CD14-positive monocyte (primary cell): ENCODE results near the gene PACSIN2. TPM values are rescaled to one million over a fixed set of nuclear protein-coding genes. Genes with fewer than 3 reads are reported as not detected.

Experiments used
- DNase-seq, 3 donors: peaks; one replicate each; pipeline ENCODE4 v3.0.0-alpha.2; 2011 to 2022
- H2AFZ ChIP-seq: 2 replicates; pipeline ENCODE4 v1.6.0; 2012; ENCODE audit warnings: mild to moderate bottlenecking, low read depth, low read length, inconsistent platforms; ENCODE audit not compliant: insufficient read depth, poor library complexity, severe bottlenecking
- H3K27ac ChIP-seq, 2 donors: 1 replicate in 1 of 2; 2 replicates in 1 of 2; pipeline ENCODE4 v1.5.1; 2012 to 2013; ENCODE audit warnings: low read length in 2 of 2, control low read depth in 1 of 2, inconsistent platforms in 1 of 2, low read depth in 1 of 2, mild to moderate bottlenecking in 1 of 2
- H3K27me3 ChIP-seq, 2 donors: one replicate each; pipeline versions ENCODE4 v1.6.0 to v1.6.1; 2011 to 2013; ENCODE audit warnings: low read length in 2 of 2; ENCODE audit not compliant: control insufficient read depth in 2 of 2, insufficient read depth in 2 of 2
- H3K36me3 ChIP-seq, 2 donors: replicated peaks in 1 of 2; 1 replicate in 1 of 2; 2 replicates in 1 of 2; pipeline versions ENCODE4 v1.5.1 to v1.6.1; 2012 to 2013; ENCODE audit warnings: low read length in 2 of 2, control low read depth in 1 of 2, inconsistent platforms in 1 of 2, mild to moderate bottlenecking in 1 of 2; ENCODE audit not compliant: insufficient read depth in 2 of 2, control insufficient read depth in 1 of 2
- H3K4me1 ChIP-seq, 2 donors: 1 replicate in 1 of 2; 2 replicates in 1 of 2; pipeline versions ENCODE4 v1.5.1 to v1.6.1; 2012 to 2013; ENCODE audit warnings: low read length in 2 of 2, control low read depth in 1 of 2, inconsistent platforms in 1 of 2, mild to moderate bottlenecking in 1 of 2, moderate library complexity in 1 of 2; ENCODE audit not compliant: insufficient read depth in 2 of 2, control insufficient read depth in 1 of 2
- H3K4me2 ChIP-seq: replicated peaks from 2 replicates; pipeline ENCODE3; 2012; ENCODE audit warnings: low read length, moderate library complexity, mild to moderate bottlenecking; ENCODE audit not compliant: poor library complexity, severe bottlenecking; ENCODE audit errors: extremely low read depth
- H3K4me3 ChIP-seq, 3 experiments: fragments of 200-600 bp in 1 of 3; sonication (generic) in 1 of 3; replicated peaks in 1 of 3; 1 replicate in 2 of 3; 2 replicates in 1 of 3; pipeline ENCODE4 v1.5.1; 2011 to 2013; ENCODE audit warnings: low read length in 3 of 3, mild to moderate bottlenecking in 3 of 3, control low read depth in 2 of 3, low read depth in 2 of 3, inconsistent platforms in 1 of 3, moderate library complexity in 1 of 3
- H3K79me2 ChIP-seq: 2 replicates; pipeline ENCODE4 v1.6.0; 2012; ENCODE audit warnings: mild to moderate bottlenecking, control low read depth, inconsistent platforms, low read length, moderate library complexity; ENCODE audit not compliant: insufficient read depth
- H3K9ac ChIP-seq: 2 replicates; pipeline ENCODE4 v1.6.0; 2017; ENCODE audit warnings: low read length, mild to moderate bottlenecking; ENCODE audit not compliant: insufficient read depth, poor library complexity, severe bottlenecking
- H3K9me3 ChIP-seq, 2 donors: replicated peaks in 1 of 2; 1 replicate in 1 of 2; 2 replicates in 1 of 2; pipeline versions ENCODE4 v1.5.1 to v1.6.1; 2012 to 2013; ENCODE audit warnings: low read length in 2 of 2, control low read depth in 1 of 2; ENCODE audit not compliant: control insufficient read depth in 1 of 2, insufficient read depth in 1 of 2
- H4K20me1 ChIP-seq: 2 replicates; pipeline ENCODE4 v1.6.0; 2012; ENCODE audit warnings: mild to moderate bottlenecking, low read length, control low read depth, moderate library complexity; ENCODE audit not compliant: insufficient read depth
- H3K27ac Mint-ChIP-seq, 7 donors: one replicate each; pipeline ENCODE4 v1.8.0; 2020; ENCODE audit warnings: mild to moderate bottlenecking in 7 of 7, mixed read lengths in 7 of 7, moderate library complexity in 6 of 7, inconsistent platforms in 2 of 7
- H3K27me3 Mint-ChIP-seq, 3 donors: one replicate each; pipeline ENCODE4 v1.8.0; 2021 to 2022; ENCODE audit warnings: low read depth in 3 of 3, mild to moderate bottlenecking in 3 of 3, mixed read lengths in 3 of 3, moderate library complexity in 3 of 3, inconsistent platforms in 1 of 3
- H3K36me3 Mint-ChIP-seq, 2 donors: one replicate each; pipeline ENCODE4 v1.8.0; 2020; ENCODE audit warnings: mixed read lengths in 2 of 2, inconsistent platforms in 1 of 2, mild to moderate bottlenecking in 1 of 2
- H3K4me1 Mint-ChIP-seq: one replicate; pipeline ENCODE4 v1.8.0; 2020; ENCODE audit warnings: mild to moderate bottlenecking, mixed read lengths
- H3K4me3 Mint-ChIP-seq, 2 donors: one replicate each; pipeline ENCODE4 v1.8.0; 2020; ENCODE audit warnings: mild to moderate bottlenecking in 2 of 2, mixed read lengths in 2 of 2, moderate library complexity in 1 of 2
- H3K9me3 Mint-ChIP-seq, 7 donors: one replicate each; pipeline ENCODE4 v1.8.0; 2020 to 2022; ENCODE audit warnings: mixed read lengths in 7 of 7, mild to moderate bottlenecking in 6 of 7, moderate library complexity in 6 of 7, inconsistent platforms in 2 of 7
- CTCF ChIP-seq: fragments of 200-600 bp; IDR thresholded peaks from one replicate; pipeline ENCODE4 v1.8.0; 2022; ENCODE audit warnings: antibody characterized with exemption, mild to moderate bottlenecking
- WGBS: methylation state at CpG from one replicate; pipeline ENCODE4 v1.1.5; 2013; ENCODE audit warnings: missing lambda C conversion rate; ENCODE audit not compliant: insufficient coverage; 5-methylcytosine and 5-hydroxymethylcytosine counted together
- intact Hi-C, 2 donors: fragments of 100-400 bp; cut with micrococcal nuclease; formaldehyde crosslinking; loops; one replicate each; pipeline versions ENCODE4 v1.15.0 to v1.15.1; 2023
- polyA plus RNA-seq, 3 donors: library from polyadenylated mRNA; depleted of rRNA in 1 of 3; unstranded in 2 of 3; stranded (reverse) in 1 of 3; fragments of 300-500 nt in 2 of 3; fragments of >200 nt in 1 of 3; fragmentation: Illumina TruSeq in 2 of 3; gene quantifications; 1 replicate in 2 of 3; 2 replicates in 1 of 3; pipeline ENCODE4 v1.2.3, GENCODE V29; 2012 to 2021

PACSIN2 gene
- polyA plus RNA-seq, 3 donors: 31.2 to 45.7 (median 40.2) TPM

GRCh38 chr22:42856865-42857704 is 157.9 kb downstream of the PACSIN2 start, which contains the start of gene ARFGAP3:
Gene ARFGAP3 (minus strand): TSS chr22:42857273. CDS start chr22:42857182, 91 bp downstream.
- Histone ChIP-seq H4K20me1 (peaks cover 26% of the 10 kb centered on the region), H3K4me1 (peaks cover 21 to 28% of the 10 kb centered on the region in 2 donors), H2AFZ (peak within 1 kb of the TSS; percentile 67), H3K36me3 (peaks cover 0 to 6% of the 10 kb centered on the region in 2 donors), H3K4me3 (peak within 1 kb of the TSS; percentile 73 to 91 (median 90)), H3K9ac (peak within 1 kb of the TSS; percentile 93), H3K4me2 (peak within 1 kb of the TSS; percentile 93), H3K27ac (peak within 1 kb of the TSS; percentile 92 to 95), H3K27me3 (no peaks in the 10 kb centered on the region), H3K79me2 (peaks cover 44% of the 10 kb centered on the region), H3K9me3 (no peaks in the 10 kb centered on the region)
- intact Hi-C loops: loop anchor here in 1 of 2 donors (5.0 kb wide), 1 partner anchor 160 kb away; the partner anchor contains the start of gene PACSIN2
- peak; percentile 92 to 95 (median 94) for DNase-seq
- Mint-ChIP-seq H3K27ac (peak within 1 kb of the TSS; percentile 96 to 99 (median 97)), H3K9me3 (peaks cover 0 to 8% (median 0%) of the 10 kb centered on the region in 7 donors), H3K4me1 (peaks cover 27% of the 10 kb centered on the region), H3K36me3 (peaks cover 2 to 25% of the 10 kb centered on the region in 2 donors), H3K4me3 (peak within 1 kb of the TSS; percentile 92 to 95), H3K27me3 (peaks cover 0 to 2% (median 2%) of the 10 kb centered on the region in 3 donors)
- WGBS: 7% methylated on average over 109 of the region's 111 CpGs
- no peak for TF ChIP-seq CTCF

DNA sequence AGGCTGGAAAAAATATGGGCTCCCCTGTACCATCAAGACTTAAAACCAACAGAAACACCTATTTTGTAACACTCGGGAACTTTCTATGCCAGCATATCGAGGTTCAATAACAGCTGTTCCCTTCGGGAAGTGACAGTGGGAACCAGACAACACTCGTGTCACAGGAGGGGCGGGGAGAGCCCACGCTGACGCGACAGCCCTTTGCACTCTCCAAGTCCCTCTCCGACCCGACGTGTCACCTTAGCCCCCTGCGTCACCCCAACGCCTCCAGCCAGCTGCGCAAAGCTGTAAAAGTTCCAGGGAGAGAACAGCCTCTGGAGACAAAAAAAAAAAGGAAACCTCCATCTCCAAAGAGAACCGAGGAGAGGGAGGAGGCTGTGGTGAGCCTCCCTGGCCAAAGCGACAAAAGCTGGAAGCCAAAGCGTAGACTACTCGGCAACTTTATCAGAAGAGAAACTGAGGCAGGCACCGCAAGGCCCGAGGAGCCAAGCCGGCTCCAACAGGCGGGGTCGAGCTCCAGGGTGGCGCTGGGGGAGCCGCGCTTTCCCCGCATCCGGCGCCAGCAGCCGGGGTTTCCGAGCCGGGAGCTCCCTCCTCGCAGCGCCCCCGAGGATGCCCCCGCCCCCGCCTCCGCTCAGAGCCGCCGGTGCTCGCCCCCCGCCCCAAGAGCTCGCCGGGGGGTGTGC is 158.6 kb downstream of the PACSIN2 start:
- H3K9me3 ChIP-seq: no peaks in the 10 kb centered on the region
- H3K79me2 ChIP-seq: peaks cover 51% of the 10 kb centered on the region
- DNase-seq: peak; percentile 80 to 94 (median 87)
- H3K9ac ChIP-seq: peak overlapping the region; percentile 93
- peak overlapping the region; percentile 73 to 91 (median 90) for H3K4me3 ChIP-seq
- H3K4me1 ChIP-seq: peaks cover 21 to 28% of the 10 kb centered on the region in 2 donors
- H3K4me3 Mint-ChIP-seq: peak overlapping the region; percentile 92 to 95
- peak overlapping the region; percentile 59 for H2AFZ ChIP-seq
- peaks cover 34% of the 10 kb centered on the region for H4K20me1 ChIP-seq
- H3K36me3 Mint-ChIP-seq: peaks cover 2 to 22% of the 10 kb centered on the region in 2 donors
- WGBS: under 1% methylated on average over 38 of the region's 44 CpGs
- intact Hi-C loops: loop anchor here in 1 of 2 donors (5.0 kb wide), 1 partner anchor 161 kb away; the partner anchor contains the start of gene PACSIN2
- peak overlapping the region; percentile 92 to 95 for H3K27ac ChIP-seq
- H3K27ac Mint-ChIP-seq: peak overlapping the region; percentile 96 to 99 (median 97)
- TF ChIP-seq CTCF: no peak
- peaks cover 0 to 3% (median 2%) of the 10 kb centered on the region in 3 donors for H3K27me3 Mint-ChIP-seq
- H3K9me3 Mint-ChIP-seq: peaks cover 0 to 8% (median 0%) of the 10 kb centered on the region in 7 donors
- H3K27me3 ChIP-seq: no peaks in the 10 kb centered on the region
- H3K36me3 ChIP-seq: peaks cover 0 to 6% of the 10 kb centered on the region in 2 donors
- peak overlapping the region; percentile 93 for H3K4me2 ChIP-seq
- peaks cover 24% of the 10 kb centered on the region for H3K4me1 Mint-ChIP-seq
